HCT116 (cell line): ENCODE results near the gene WWOX.

ENCODE experiments used
- CEBPB ChIP-seq: IDR thresholded peaks from 2 replicates; pipeline ENCODE4 v1.6.1; 2012; ENCODE audit warnings: low read depth
- CTCF ChIP-seq, 3 experiments: fragments of 200-600 bp in 1 of 3; sonication (generic) in 1 of 3; IDR thresholded peaks in 2 of 3; conservative IDR thresholded peaks in 1 of 3; 2 replicates each; pipeline ENCODE4 v1.5.1; 2012 to 2017; ENCODE audit warnings: low read depth in 2 of 3, low read length in 2 of 3, antibody characterized with exemption in 1 of 3, borderline replicate concordance in 1 of 3, control low read depth in 1 of 3, mild to moderate bottlenecking in 1 of 3, mixed read lengths in 1 of 3, mixed run types in 1 of 3, moderate library complexity in 1 of 3; ENCODE audit not compliant: insufficient read depth in 1 of 3
- EGR1 ChIP-seq: IDR thresholded peaks from 2 replicates; pipeline ENCODE4 v1.6.1; 2012; ENCODE audit warnings: low read depth
- ELF1 ChIP-seq: IDR thresholded peaks from 2 replicates; pipeline ENCODE4 v1.6.1; 2012; ENCODE audit warnings: low read depth, borderline replicate concordance
- FOSL1 ChIP-seq: IDR thresholded peaks from 2 replicates; pipeline ENCODE4 v1.6.1; 2012; ENCODE audit warnings: low read depth
- POLR2A ChIP-seq: IDR thresholded peaks from 2 replicates; pipeline ENCODE4 v1.7.0; 2011; ENCODE audit warnings: borderline replicate concordance; ENCODE audit not compliant: insufficient read depth, insufficient read length; ENCODE audit errors: extremely low read depth
- YY1 ChIP-seq: IDR thresholded peaks from 2 replicates; pipeline ENCODE4 v1.6.1; 2011; ENCODE audit warnings: low read length, low read depth, moderate library complexity, mild to moderate bottlenecking; ENCODE audit not compliant: insufficient replicate concordance; ENCODE audit errors: extremely low read depth

GRCh38 chr16:79169239-79169638 lies 1069.8 kb downstream of the WWOX start:
- TF ChIP-seq ELF1: no peak
- no peak for TF ChIP-seq CTCF (IDR thresholded peaks at IDR 0.05 in 2 of 3, conservative IDR thresholded peaks at IDR 0.05 in 1 of 3; ENCODE audit: borderline replicate concordance in 1 of 3, insufficient read depth in 1 of 3, low read depth in 2 of 3, low read length in 2 of 3)
- TF ChIP-seq EGR1: no peak
- no peak for TF ChIP-seq CEBPB
- no peak for TF ChIP-seq POLR2A
- TF ChIP-seq YY1: no peak
- no peak for TF ChIP-seq FOSL1
